GM21737 (cell line): ENCODE measurements around the gene SLC25A38.
"Not testable (repeated sequence)": the region's sequence is repeated elsewhere in the genome, so short reads cannot be mapped to it uniquely, and the experiment has no call there.

Experiments used
- ATAC-seq: cut with Tn5 transposase; IDR thresholded peaks from one replicate; pipeline ENCODE4 v1.9.1; 2021; ENCODE audit warnings: mild to moderate bottlenecking, moderate library complexity; ENCODE audit not compliant: unreplicated experiment

SLC25A38 gene

GRCh38 chr3:39407259-39407629 is 24.1 kb downstream of the SLC25A38 start:
- no peak for ATAC-seq

DNA sequence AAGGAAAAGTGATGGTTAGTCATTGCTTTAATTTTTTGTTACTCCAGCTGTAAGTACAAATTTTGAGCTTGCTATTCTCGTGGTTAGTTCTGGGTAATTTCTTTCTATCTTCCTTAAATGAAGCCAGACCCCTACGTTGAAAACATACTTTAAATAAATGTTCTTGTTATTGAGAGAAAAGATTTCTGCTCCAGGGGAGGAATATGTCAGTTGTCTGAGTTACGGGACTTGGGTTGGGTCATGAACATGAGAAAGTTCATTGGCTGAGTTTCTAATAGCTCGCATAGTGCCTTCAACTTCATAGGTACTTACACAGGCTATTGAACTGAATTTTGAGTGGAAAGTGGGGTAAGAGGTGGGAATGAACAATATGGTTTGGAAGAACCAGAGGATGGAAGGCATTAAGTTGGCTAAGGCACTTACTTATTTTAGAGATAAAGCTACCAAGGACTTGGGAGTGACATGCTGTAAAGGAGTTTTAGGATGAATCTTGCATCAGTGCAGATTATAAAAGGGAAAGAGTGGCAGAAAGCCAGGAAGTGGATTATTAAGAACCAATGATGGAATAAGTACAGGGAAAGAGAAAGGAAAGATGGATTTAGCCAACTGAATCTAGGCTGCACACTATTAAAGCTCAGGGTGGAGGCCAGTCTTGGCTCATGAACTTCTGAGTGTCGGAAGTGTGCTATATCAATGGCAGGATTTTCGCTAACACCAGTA is 24.8 kb downstream of the SLC25A38 start:
- no peak for ATAC-seq

DNA sequence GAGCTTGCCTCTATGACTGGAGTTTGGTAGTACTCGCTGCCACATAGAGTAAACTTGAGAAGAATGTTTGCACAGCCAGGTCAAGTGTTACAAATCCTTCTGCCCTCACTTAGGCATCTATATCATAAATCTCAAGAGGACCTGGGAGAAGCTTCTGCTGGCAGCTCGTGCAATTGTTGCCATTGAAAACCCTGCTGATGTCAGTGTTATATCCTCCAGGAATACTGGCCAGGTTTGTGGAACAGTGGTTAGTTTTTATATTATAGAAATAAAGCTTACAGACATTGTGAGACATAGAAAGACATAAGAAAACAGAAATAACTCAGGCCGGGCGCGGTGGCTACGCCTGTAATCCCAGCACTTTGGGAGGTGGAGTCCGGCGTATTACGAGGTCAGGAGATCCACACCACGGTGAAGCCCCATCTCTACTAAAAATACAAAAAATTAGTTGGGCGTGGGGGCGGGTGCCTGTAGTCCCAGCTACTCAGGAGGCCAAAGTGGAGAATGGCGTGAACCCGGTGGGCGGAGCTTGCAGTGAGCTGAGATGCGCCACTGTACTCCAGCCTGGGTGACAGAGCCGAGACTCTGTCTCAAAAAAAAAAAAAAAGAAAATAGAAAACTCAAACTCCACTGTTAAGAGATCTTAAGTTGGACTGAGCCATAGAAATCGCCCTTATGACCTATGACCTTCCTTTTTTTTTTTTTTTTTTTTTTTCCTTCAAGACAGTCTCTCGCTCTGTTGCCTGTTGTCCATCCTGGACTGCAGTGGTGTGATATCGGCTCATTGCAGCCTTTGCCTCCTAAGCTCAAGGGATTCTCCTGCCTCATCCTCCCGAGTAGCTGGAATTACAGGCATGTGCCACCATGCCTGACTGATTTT is 25.6 kb downstream of the SLC25A38 start:
- ATAC-seq = no peak

GRCh38 chr3:39409514-39410136 is 26.5 kb downstream of the SLC25A38 start:
- no peak for ATAC-seq

GRCh38 chr3:39410893-39411292 is 27.7 kb downstream of the SLC25A38 start:
- no peak for ATAC-seq

DNA sequence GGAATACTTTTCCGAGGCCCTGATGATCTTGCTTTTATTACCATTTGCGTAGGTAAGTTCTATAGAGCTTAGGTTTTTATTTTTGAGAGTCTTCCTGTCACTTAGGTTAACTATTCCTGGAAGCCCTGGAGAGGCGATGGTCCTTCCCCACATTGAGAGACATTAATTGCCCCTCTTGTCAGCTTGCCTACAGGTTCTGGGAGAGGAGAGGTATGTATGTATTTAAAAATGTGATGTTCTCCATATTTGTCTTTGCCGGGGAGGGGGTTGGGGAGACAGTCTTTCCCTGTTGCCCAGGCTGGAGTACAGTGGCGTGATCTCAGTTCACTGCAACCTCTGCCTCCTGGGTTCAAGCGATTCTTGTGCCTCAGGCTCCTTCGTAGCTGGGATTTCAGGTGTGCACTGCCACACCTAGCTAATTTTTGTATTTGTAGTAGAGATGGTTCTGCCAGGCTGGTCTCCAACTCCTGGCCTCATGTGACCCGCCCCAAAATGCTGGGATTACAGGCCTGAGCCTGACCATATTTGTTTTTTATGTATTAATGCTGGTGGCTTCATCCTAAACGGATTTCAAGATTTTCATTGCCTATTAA is 29.6 kb downstream of the SLC25A38 start:
- no peak for ATAC-seq

DNA sequence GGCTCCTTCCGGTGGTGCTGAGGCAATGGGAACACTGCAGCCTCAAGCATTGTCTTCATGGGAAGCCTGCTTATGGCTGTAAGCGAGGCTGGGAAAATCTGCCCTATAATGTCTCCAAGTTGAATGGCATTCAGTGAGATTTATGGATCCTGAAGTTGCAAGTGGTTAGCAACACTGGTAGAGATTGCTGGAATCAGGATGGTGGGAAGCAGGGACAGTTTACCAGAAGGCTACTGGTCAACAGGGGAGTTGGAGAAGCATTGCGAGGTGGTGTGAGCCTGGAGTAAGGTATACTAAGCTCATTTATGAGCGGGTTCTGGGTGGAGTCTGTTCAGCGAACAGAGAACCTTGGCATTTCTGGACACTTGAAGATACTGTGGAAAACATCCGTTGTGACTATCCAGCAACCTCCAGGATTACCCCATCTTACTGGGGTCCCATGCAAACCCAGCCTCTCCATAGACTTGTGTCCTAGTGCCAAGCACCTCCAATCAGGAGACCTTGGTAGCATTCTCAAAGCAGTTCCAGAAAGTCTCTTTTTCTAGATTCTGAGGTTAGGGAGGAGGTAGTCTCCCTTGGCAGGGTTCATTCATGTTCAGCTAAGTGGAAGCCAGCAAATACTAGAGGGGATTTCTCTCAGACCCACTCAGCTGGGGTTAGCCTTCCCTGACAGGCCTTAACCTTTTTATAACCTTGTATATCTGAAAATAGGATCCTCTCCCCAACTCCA is 30.7 kb downstream of the SLC25A38 start:
- ATAC-seq = no peak

DNA sequence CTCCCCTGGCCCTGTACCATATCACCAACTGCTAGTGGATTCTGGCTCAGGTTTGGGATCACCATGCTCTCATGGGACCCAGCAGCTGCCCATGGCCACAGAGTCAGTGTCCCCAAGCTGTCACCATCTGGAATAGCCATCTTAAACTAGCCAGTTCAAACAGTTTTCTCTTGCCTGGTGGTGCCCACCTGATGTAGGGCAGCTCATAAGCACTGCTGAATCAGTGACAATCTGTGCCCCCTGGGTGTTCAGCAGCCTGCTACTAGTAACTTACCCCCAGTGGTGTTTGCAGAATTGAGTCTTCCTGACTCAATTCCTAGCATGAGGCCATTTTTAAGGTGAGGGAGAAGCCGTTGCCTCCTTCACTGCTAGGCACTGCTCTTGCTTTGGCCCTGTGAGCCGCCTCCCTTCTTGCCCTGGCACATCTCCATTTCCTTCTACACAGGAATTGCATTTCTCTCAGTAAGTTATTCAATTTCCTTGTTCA is 31.3 kb downstream of the SLC25A38 start:
- no peak for ATAC-seq

GRCh38 chr3:39415302-39415701 is 32.1 kb downstream of the SLC25A38 start:
- ATAC-seq = not testable (repeated sequence)

DNA sequence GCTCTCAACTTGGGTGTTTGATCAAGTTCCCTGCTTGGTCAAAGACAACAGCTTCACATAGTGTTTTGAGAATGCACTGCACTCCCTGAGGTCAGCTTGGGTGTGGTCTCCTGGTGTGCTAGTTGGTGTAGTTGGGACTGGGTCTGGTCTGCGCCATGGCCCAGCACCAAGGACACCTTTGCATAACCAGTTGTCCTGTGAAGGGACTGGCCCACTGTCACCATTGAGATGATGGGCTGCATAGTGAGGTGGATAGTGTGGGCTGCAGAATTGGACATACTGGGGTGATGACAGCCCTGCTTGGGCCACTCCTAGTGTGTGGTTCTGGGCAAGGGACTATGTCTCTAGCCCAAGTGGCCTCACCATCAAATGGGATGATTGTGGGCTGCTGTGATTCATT is 32.8 kb downstream of the SLC25A38 start:
- no peak for ATAC-seq

DNA sequence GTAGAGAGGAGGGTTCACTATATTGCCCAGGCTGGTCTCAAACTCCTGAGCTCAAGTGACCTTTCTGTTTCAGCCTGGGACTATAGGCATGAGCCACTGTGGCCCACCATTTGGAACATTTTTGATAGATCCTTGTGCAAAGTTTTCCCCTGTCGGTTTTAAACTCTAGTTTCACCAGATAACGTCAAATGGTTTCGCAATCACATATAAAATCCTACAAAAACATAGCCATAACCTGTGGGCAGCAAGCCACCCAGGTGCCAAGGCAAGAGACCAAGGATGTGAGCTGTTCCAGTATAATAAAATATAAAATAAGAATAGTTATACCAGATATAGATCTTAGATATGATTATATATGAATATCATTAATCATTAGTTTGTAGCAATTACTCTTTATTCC is 33.8 kb downstream of the SLC25A38 start:
- ATAC-seq = not testable (repeated sequence)

DNA sequence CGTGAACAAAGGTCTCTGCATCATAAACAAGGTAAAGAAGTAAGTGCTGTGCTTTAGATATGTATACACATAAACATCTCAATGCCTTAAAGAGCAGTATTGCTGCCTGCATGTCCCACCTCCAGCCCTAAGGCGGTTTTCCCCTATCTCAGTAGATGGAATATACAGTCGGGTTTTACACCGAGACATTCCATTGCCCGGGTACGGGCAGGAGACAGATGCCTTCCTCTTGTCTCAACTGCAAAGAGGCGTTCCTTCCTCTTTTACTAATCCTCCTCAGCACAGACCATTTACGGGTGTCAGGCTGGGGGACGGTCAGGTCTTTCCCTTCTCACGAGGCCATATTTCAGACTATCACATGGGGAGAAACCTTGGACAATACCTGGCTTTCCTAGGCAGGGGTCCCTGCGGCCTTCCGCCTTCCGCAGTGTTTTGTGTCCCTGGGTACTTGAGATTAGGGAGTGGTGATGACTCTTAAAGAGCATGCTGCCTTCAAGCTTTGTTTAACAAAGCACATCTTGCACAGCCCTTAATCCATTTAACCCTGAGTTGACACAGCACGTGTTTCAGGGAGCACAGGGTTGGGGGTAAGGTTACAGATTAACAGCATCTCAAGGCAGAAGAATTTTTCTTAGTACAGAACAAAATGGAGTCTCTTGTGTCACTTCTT is 35.5 kb downstream of the SLC25A38 start:
- ATAC-seq = not testable (repeated sequence)

GRCh38 chr3:39419742-39420315 is 36.7 kb downstream of the SLC25A38 start:
- ATAC-seq = no peak

- no peak for ATAC-seq
Measured at GRCh38 chr3:39420543-39420942, 37.4 kb downstream of the SLC25A38 start.

DNA sequence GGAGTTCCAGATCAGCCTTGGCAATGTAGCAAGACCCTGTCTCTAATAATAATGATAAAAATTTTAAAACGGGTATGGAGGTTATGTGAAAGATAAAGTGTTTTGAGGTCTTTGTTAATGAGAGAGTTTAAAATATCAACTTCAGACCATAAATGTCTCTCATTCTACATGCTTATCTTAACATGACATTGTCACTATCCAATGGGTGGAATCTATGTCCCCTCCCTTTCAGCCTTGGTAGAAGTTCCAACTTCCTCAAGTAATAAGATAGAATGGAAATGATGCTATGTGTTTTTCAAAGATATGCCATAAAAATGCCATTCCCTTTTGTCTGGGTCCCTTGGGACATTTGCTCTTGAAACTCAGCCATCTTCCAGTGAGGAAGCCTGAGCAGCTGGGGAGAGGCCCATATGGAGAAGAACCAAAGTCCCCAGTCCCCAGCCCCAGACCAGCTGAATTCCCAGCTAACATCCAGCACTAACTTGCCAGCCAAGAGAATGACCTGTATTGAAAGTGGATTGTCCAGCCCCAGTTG is 40.3 kb downstream of the SLC25A38 start:
- no peak for ATAC-seq

GRCh38 chr3:39426312-39426711 is 43.1 kb downstream of the SLC25A38 start:
- ATAC-seq = no peak

DNA sequence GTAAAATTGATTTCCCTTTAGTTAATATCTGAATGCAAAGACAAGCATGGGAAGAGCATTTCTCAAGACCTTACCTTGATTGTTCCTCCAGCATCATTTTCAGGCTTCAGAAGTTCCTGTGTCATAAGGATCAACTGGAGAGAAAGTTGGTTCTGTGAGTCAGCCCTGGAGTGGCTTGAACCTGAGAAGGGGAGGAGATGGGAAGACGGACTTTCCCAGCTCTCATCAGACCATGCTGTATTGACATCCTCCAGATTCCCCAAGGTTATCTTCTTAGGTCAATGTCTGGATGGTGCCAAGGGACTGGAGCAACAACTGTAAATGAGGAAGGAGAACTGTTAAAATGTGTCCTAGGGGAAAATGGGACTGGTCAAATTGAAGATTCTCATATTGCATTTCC is 44.3 kb downstream of the SLC25A38 start:
- ATAC-seq = no peak

DNA sequence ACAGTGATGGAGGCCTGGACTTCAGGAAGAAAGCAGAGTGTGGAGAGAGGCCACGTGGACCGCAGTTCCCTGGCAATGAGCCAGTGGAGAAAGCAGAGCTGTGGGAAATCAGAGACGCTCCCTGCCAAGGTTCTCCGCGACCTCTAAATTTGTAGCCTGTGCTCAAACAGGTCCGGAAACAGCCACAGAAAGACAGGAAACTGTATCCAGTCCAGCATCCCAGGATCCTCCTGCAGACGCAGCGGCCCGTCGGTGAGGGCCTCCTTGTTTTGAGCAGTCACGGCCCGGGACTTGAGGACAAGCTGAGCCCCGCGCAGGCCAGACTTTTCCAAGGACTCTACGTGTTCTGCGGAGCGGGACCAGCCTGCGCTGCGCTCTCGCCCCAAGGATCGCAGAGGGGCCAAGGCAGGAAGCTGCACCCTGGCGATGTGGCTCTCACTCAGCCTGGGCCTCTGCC is 45.6 kb downstream of the SLC25A38 start:
- ATAC-seq = no peak

- no peak for ATAC-seq
Measured at GRCh38 chr3:39429466-39429865, 46.3 kb downstream of the SLC25A38 start.
